ENCODE measurements around the gene ARIH2. TPM values are rescaled to one million over a fixed set of nuclear protein-coding genes. Genes with fewer than 3 reads are reported as not detected.

ARIH2 gene
- total RNA-seq, 3 donors from 2014 or later, result 144 to 161 (median 146) TPM

GRCh38 chr3:49032646-49033304 lies 114.1 kb downstream of the ARIH2 start:
- H3K4me1 Mint-ChIP-seq (ENCODE audit: low read depth), result peaks cover 15% of the 10 kb centered on the region
- no peaks in the 10 kb centered on the region for H3K9me3 Mint-ChIP-seq
- no peak overlapping the region for H3K4me3 Mint-ChIP-seq
- no peak for ATAC-seq
- peaks cover 37% of the 10 kb centered on the region for H3K36me3 Mint-ChIP-seq (ENCODE audit: insufficient read depth)
- no peaks in the 10 kb centered on the region for H3K27me3 Mint-ChIP-seq (ENCODE audit: low read depth)
- DNase-seq, result no peak

- no peaks in the 10 kb centered on the region for H3K9me3 Mint-ChIP-seq
- H3K36me3 Mint-ChIP-seq (ENCODE audit: insufficient read depth), result peaks cover 26% of the 10 kb centered on the region
- DNase-seq, result no peak
- H3K4me1 Mint-ChIP-seq (ENCODE audit: low read depth), result peaks cover under 1% of the 10 kb centered on the region
- H3K27me3 Mint-ChIP-seq (ENCODE audit: low read depth), result no peaks in the 10 kb centered on the region
- H3K4me3 Mint-ChIP-seq, result no peak overlapping the region
- ATAC-seq, result no peak
Observed at GRCh38 chr3:49034650-49035049, 116.0 kb downstream of the ARIH2 start.

- no peak overlapping the region for H3K4me3 Mint-ChIP-seq
- no peaks in the 10 kb centered on the region for H3K4me1 Mint-ChIP-seq (ENCODE audit: low read depth)
- no peak for ATAC-seq
- no peak for DNase-seq
- H3K36me3 Mint-ChIP-seq (ENCODE audit: insufficient read depth), result peaks cover 30% of the 10 kb centered on the region
- no peaks in the 10 kb centered on the region for H3K9me3 Mint-ChIP-seq
- H3K27me3 Mint-ChIP-seq (ENCODE audit: low read depth), result no peaks in the 10 kb centered on the region
Observed at GRCh38 chr3:49035281-49035680, 116.6 kb downstream of the ARIH2 start.

Other genes starting within 250 kb of the ARIH2 start
- 10 to 100 TPM; 21.3 to 24.3 (median 22.0) TPM for gene NCKIPSD, start 232.9 kb upstream of the ARIH2 start, total RNA-seq
- 10 to 100 TPM; 39.9 to 45.9 (median 45.8) TPM for gene IP6K2, start 201.6 kb upstream of the ARIH2 start, total RNA-seq
- 10 to 100 TPM; 60.7 to 75.9 (median 70.7) TPM for gene PRKAR2A, start 71.0 kb upstream of the ARIH2 start, total RNA-seq
- 10 to 100 TPM; 13.9 to 19.0 (median 17.5) TPM for gene SLC25A20, start 20.0 kb upstream of the ARIH2 start, total RNA-seq
- 10 to 100 TPM; 25.7 to 28.2 (median 26.3) TPM for gene P4HTM, start 71.4 kb downstream of the ARIH2 start, total RNA-seq
- gene WDR6, start 88.5 kb downstream of the ARIH2 start, total RNA-seq, result 100 to 1,000 TPM; 147 to 163 (median 155) TPM
- gene DALRD3, start 99.7 kb downstream of the ARIH2 start, total RNA-seq, result 10 to 100 TPM; 23.9 to 32.3 (median 25.4) TPM
- 100 to 1,000 TPM; 138 to 155 (median 147) TPM for gene NDUFAF3, start 103.3 kb downstream of the ARIH2 start, total RNA-seq
- gene IMPDH2, start 110.6 kb downstream of the ARIH2 start, total RNA-seq, result 100 to 1,000 TPM; 664 to 769 (median 721) TPM
- 100 to 1,000 TPM; 109 to 131 (median 114) TPM for gene QRICH1, start 175.2 kb downstream of the ARIH2 start, total RNA-seq
- 100 to 1,000 TPM; 216 to 228 (median 228) TPM for gene QARS1, start 185.9 kb downstream of the ARIH2 start, total RNA-seq
- gene USP19, start 202.0 kb downstream of the ARIH2 start, total RNA-seq, result 10 to 100 TPM; 68.2 to 75.9 (median 75.1) TPM
- gene LAMB2, start 214.2 kb downstream of the ARIH2 start, total RNA-seq, result 1 to 10 TPM; 1.6 to 2.4 (median 2.0) TPM
- gene CCDC71, start 247.5 kb downstream of the ARIH2 start, total RNA-seq, result 10 to 100 TPM; 24.8 to 29.2 (median 27.0) TPM

Data from activated T-cell treated with anti-CD3 and anti-CD28 coated beads, Interleukin-2, amount 50 U/mL, for 4 hours (primary cell).